K562 (cell line): ENCODE results near the gene POLR1D. TPM values are rescaled to one million over a fixed set of nuclear protein-coding genes. Genes with fewer than 3 reads are reported as not detected.

Source experiments
- ATAC-seq: fragments of 200-7000 bp; cut with Tn5 transposase; 3 replicates; pipeline ENCODE4 v1.9.1; 2020; ENCODE audit warnings: moderate library complexity
- BruUV-seq: library from RNA; stranded (reverse); fragments of 400-500 nt; replicated peaks from 2 replicates; lab custom pipeline; 2021; lab: Mats Ljungman, UMichigan
- CTCF ChIA-PET: fragments of 300-600 bp; formaldehyde crosslinking; extraction: SDS; loops from one replicate; lab custom pipeline; 2021; ENCODE audit warnings: low intra/inter-chr PET ratio; lab: Yijun Ruan, JAX
- POLR2A ChIA-PET: fragments of 300-600, 350-650 bp; sonication (Branson Sonifier 250); formaldehyde crosslinking; extraction: SDS; loops from one replicate; lab custom pipeline; 2021; ENCODE audit warnings: antibody characterized with exemption, inconsistent platforms; lab: Yijun Ruan, JAX
- DNase-seq, 4 experiments: peaks; one replicate each; pipeline versions ENCODE4 v3.0.0 to v3.0.0-alpha.2; 2011 to 2018; ENCODE audit warnings: low spot score in 3 of 4, mixed read lengths in 3 of 4; ENCODE audit errors: extremely low read depth in 1 of 4
- FAIRE-seq: peaks from 2 replicates; lab custom pipeline; 2011; peaks lifted over from hg19 to GRCh38; lab: Jason Lieb, UNC
- H2AFZ ChIP-seq: 2 replicates; pipeline ENCODE4 v1.6.0; 2011; ENCODE audit warnings: low read depth, low read length, control low read depth, inconsistent platforms
- H3K27ac ChIP-seq: fragments of 200-600 bp; 3 replicates; pipeline ENCODE4 v1.8.0; 2011; ENCODE audit warnings: low read depth, mild to moderate bottlenecking, control low read depth, inconsistent platforms, low read length, moderate library complexity, mixed read lengths; ENCODE audit errors: extremely low read depth
- H3K27me3 ChIP-seq, 2 experiments: fragments of 300-600 bp in 1 of 2; 2 replicates in 1 of 2; 3 replicates in 1 of 2; pipeline versions ENCODE4 v1.6.0 to v1.8.0; 2011; ENCODE audit warnings: inconsistent platforms in 2 of 2, low read length in 2 of 2, mild to moderate bottlenecking in 1 of 2, mixed read lengths in 1 of 2, moderate library complexity in 1 of 2; ENCODE audit not compliant: control insufficient read depth in 2 of 2, insufficient read depth in 2 of 2
- H3K36me3 ChIP-seq: fragments of 300-600 bp; 3 replicates; pipeline ENCODE4 v1.8.0; 2011; ENCODE audit warnings: mild to moderate bottlenecking, low read length, inconsistent platforms; ENCODE audit not compliant: control insufficient read depth, insufficient read depth
- H3K4me1 ChIP-seq, 2 experiments: fragments of 200-600 bp in 1 of 2; replicated peaks in 1 of 2; 2 replicates in 1 of 2; 3 replicates in 1 of 2; pipeline versions ENCODE4 v1.5.1 to v1.8.0; 2011; ENCODE audit warnings: inconsistent platforms in 2 of 2, low read length in 2 of 2, mild to moderate bottlenecking in 1 of 2, mixed read lengths in 1 of 2, moderate library complexity in 1 of 2; ENCODE audit not compliant: control insufficient read depth in 2 of 2, insufficient read depth in 2 of 2
- H3K4me2 ChIP-seq: 2 replicates; pipeline ENCODE4 v1.6.1; 2011; ENCODE audit warnings: low read length, control low read depth, inconsistent platforms, mixed read lengths; ENCODE audit not compliant: insufficient read depth
- H3K4me3 ChIP-seq: fragments of 200-600 bp; sonication (generic), shearing (Covaris generic); 2 replicates; pipeline ENCODE4 v1.5.1; 2016; ENCODE audit warnings: control low read depth, inconsistent platforms
- H3K79me2 ChIP-seq: fragments of 200-600 bp; 3 replicates; pipeline ENCODE4 v1.8.0; 2011; ENCODE audit warnings: low read length, inconsistent platforms; ENCODE audit not compliant: control insufficient read depth, insufficient read depth
- H3K9ac ChIP-seq, 2 experiments: 2 replicates each; pipeline versions ENCODE4 v1.6.0 to v1.6.1; 2011; ENCODE audit warnings: low read depth in 2 of 2, low read length in 2 of 2, control low read depth in 1 of 2, inconsistent platforms in 1 of 2, mild to moderate bottlenecking in 1 of 2, mixed read lengths in 1 of 2; ENCODE audit not compliant: insufficient read depth in 1 of 2
- H3K9me1 ChIP-seq: one replicate; pipeline ENCODE4 v1.6.0; 2011; ENCODE audit warnings: inconsistent platforms, mild to moderate bottlenecking, low read length, moderate library complexity; ENCODE audit not compliant: control insufficient read depth, insufficient read depth
- H3K9me3 ChIP-seq: replicated peaks from 2 replicates; pipeline ENCODE4 v1.5.1; 2011; ENCODE audit warnings: low read depth, low read length, inconsistent platforms; ENCODE audit not compliant: control insufficient read depth, insufficient read depth
- H4K20me1 ChIP-seq: replicated peaks from 2 replicates; pipeline ENCODE4 v1.6.1; 2011; ENCODE audit warnings: low read length, inconsistent platforms, mixed read lengths; ENCODE audit not compliant: control insufficient read depth, insufficient read depth
- CCNT2 ChIP-seq: IDR thresholded peaks from 2 replicates; pipeline ENCODE4 v1.6.1; 2011; ENCODE audit warnings: borderline replicate concordance, low read depth, mild to moderate bottlenecking, moderate library complexity, mixed read lengths, low read length; ENCODE audit not compliant: insufficient read length; ENCODE audit errors: extremely low read depth
- FOXP4 ChIP-seq: sonication (generic); formaldehyde crosslinking; IDR thresholded peaks from 2 replicates; pipeline ENCODE4 v1.8.0; 2022; ENCODE audit warnings: mild to moderate bottlenecking, missing genetic modification reagents, borderline replicate concordance
- GABPB2 ChIP-seq: fragments of 250-450 bp; sonication (Bioruptor Pico); conservative IDR thresholded peaks from 2 replicates; pipeline ENCODE4 v1.5.1; 2021; ENCODE audit warnings: mild to moderate bottlenecking
- GATAD2B ChIP-seq: fragments of 450-650 bp; IDR thresholded peaks from 2 replicates; pipeline ENCODE4 v1.6.1; 2017; ENCODE audit warnings: mild to moderate bottlenecking, borderline replicate concordance
- IRF9 ChIP-seq: fragments of 450-650 bp; IDR thresholded peaks from 2 replicates; pipeline ENCODE4 v1.6.1; 2016; ENCODE audit warnings: missing biosample characterization, missing genetic modification characterization
- RB1 ChIP-seq: fragments of 450-650 bp; IDR thresholded peaks from 2 replicates; pipeline ENCODE4 v1.6.1; 2017; ENCODE audit warnings: low read depth, mild to moderate bottlenecking
- ZNF311 ChIP-seq: fragments of 250-450 bp; sonication (Bioruptor Pico); IDR thresholded peaks from 2 replicates; pipeline ENCODE4 v1.4.0; 2020; ENCODE audit warnings: mild to moderate bottlenecking, moderate library complexity
- ZNF398 ChIP-seq: fragments of 250-450 bp; sonication (Bioruptor Pico); IDR thresholded peaks from 2 replicates; pipeline ENCODE4 v1.8.0; 2021; ENCODE audit warnings: moderate library complexity, mild to moderate bottlenecking, inconsistent platforms
- ZNF76 ChIP-seq: fragments of 250-450 bp; sonication (Bioruptor Pico); IDR thresholded peaks from 2 replicates; pipeline ENCODE4 v1.4.0; 2020; ENCODE audit warnings: mild to moderate bottlenecking, moderate library complexity, borderline replicate concordance
- ZNF77 ChIP-seq: fragments of 250-450 bp; sonication (Bioruptor Pico); IDR thresholded peaks from 2 replicates; pipeline ENCODE4 v1.5.0; 2020
- WGBS: fragments of 100-300 bp; shearing (Covaris generic); methylation state at CpG from one replicate; pipeline ENCODE4 v1.1.6; 2016; ENCODE audit warnings: low coverage, mixed read lengths; ENCODE audit not compliant: insufficient coverage; ENCODE audit errors: missing lambda C conversion rate; 5-methylcytosine and 5-hydroxymethylcytosine counted together
- in situ Hi-C: fragments of 300-500 bp; cut with MboI; formaldehyde crosslinking; loops from 4 replicates; pipeline ENCODE4 v1.15.0; 2018; ENCODE audit warnings: inconsistent platforms, mixed read lengths
- intact Hi-C: fragments of 100-400 bp; cut with micrococcal nuclease; formaldehyde crosslinking; loops from 2 replicates; pipeline ENCODE4 v1.14.2; 2022
- polyA plus RNA-seq, 8 experiments: library from polyadenylated mRNA; depleted of rRNA in 4 of 8; stranded (reverse) in 5 of 8; unstranded in 3 of 8; fragments of >200 nt; fragmentation: Nextera tagmentation in 2 of 8; fragmentation: Illumina TruSeq in 1 of 8; extraction: Ambion mirVana in 2 of 8; extraction: Trizol in 1 of 8; gene quantifications; 2 replicates each; pipeline versions ENCODE4 v1.2.1 to v1.2.3, GENCODE V29; 2011 to 2014; ENCODE audit warnings: inconsistent platforms in 1 of 8, missing spikeins in 1 of 8
- total RNA-seq, 7 experiments: library from RNA; depleted of rRNA in 6 of 7; stranded (reverse); fragments of >200 nt in 6 of 7; fragmentation: Illumina TruSeq in 2 of 7; extraction: Trizol in 2 of 7; gene quantifications; 2 replicates each; pipeline versions ENCODE4 v1.2.1 to v1.2.3, GENCODE V29; 2011 to 2021; ENCODE audit warnings: low replicate concordance in 1 of 7

Gene POLR1D
- total and polyA plus RNA-seq, 9 of the 15 experiments (the other 6 are each of a cell fraction or from before 2014, with no cell fraction given) = 107 to 188 (median 145) TPM

- intact Hi-C loops (no loop called here), in situ Hi-C loops (no loop called here)
- Histone ChIP-seq H3K4me3 (no peak overlapping the region), H2AFZ (no peak overlapping the region), H3K27me3 (no peaks in the 10 kb centered on the region), H3K79me2 (no peaks in the 10 kb centered on the region), H3K36me3 (no peaks in the 10 kb centered on the region), H4K20me1 (no peaks in the 10 kb centered on the region; the same call in 1 of the 2 replicates), H3K4me2 (no peak overlapping the region), H3K27ac (no peak overlapping the region), H3K4me1 (no peaks in the 10 kb centered on the region; a peak in 1 of 5 replicates), H3K9ac (no peak overlapping the region), H3K9me3 (no peaks in the 10 kb centered on the region), H3K9me1 (no peaks in the 10 kb centered on the region)
- FAIRE-seq = no peak
- ATAC-seq = no peak
- TF ChIP-seq IRF9 (tag) (no peak), ZNF398 (CRISPR knock-in tag) (no peak), ZNF76 (no peak), GABPB2 (CRISPR knock-in tag) (no peak), ZNF77 (CRISPR knock-in tag) (no peak), CCNT2 (no peak), ZNF311 (CRISPR knock-in tag) (no peak), FOXP4 (CRISPR knock-in tag) (no peak), RB1 (no peak), GATAD2B (no peak)
- no TSS peak for BruUV-seq
- ChIA-PET CTCF (no interaction called here), POLR2A (no interaction called here)
- WGBS = 92% methylated on average over 4 of the region's 6 CpGs
- no peak for DNase-seq
These were observed 38.8 kb downstream of the POLR1D start for GRCh38 chr13:27660511-27660910.
